HepG2 (cell line): Measurements from ENCODE around the gene TMEFF1. TPM values are rescaled to one million over a fixed set of nuclear protein-coding genes. Genes with fewer than 3 reads are reported as not detected.

Source experiments
- ARHGAP35 ChIP-seq: sonication (generic); formaldehyde crosslinking; IDR thresholded peaks from 2 replicates; pipeline ENCODE4 v1.9.0; 2022; ENCODE audit warnings: mild to moderate bottlenecking, inconsistent platforms, moderate library complexity, missing genetic modification reagents, borderline replicate concordance
- ARNT ChIP-seq: fragments of 450-650 bp; IDR thresholded peaks from 2 replicates; pipeline ENCODE4 v1.6.1; 2017
- BHLHE40 ChIP-seq: IDR thresholded peaks from 2 replicates; pipeline ENCODE4 v1.6.1; 2011; ENCODE audit warnings: low read length, improper control_type of control experiment
- BRCA1 ChIP-seq: sonication (generic); formaldehyde crosslinking; IDR thresholded peaks from 2 replicates; pipeline ENCODE4 v1.4.0; 2020; ENCODE audit warnings: missing genetic modification reagents
- BRD4 ChIP-seq: sonication (generic); formaldehyde crosslinking; IDR thresholded peaks from 2 replicates; pipeline ENCODE4 v1.4.0; 2020; ENCODE audit warnings: missing genetic modification reagents
- ELK4 ChIP-seq: sonication (generic); formaldehyde crosslinking; IDR thresholded peaks from 2 replicates; pipeline ENCODE4 v1.9.0; 2021; ENCODE audit warnings: missing genetic modification reagents, borderline replicate concordance
- GTF2F1 ChIP-seq: fragments of 150-350 bp; IDR thresholded peaks from 2 replicates; pipeline ENCODE4 v1.6.1; 2014; ENCODE audit warnings: low read length
- JUN ChIP-seq: sonication (generic); formaldehyde crosslinking; IDR thresholded peaks from 2 replicates; pipeline ENCODE4 v1.4.0; 2020; ENCODE audit warnings: mild to moderate bottlenecking, missing genetic modification reagents
- MTA1 ChIP-seq: sonication (generic); formaldehyde crosslinking; IDR thresholded peaks from 2 replicates; pipeline ENCODE4 v1.4.0; 2020; ENCODE audit warnings: missing genetic modification reagents, mild to moderate bottlenecking, borderline replicate concordance
- NAIF1 ChIP-seq: sonication (generic); formaldehyde crosslinking; IDR thresholded peaks from 2 replicates; pipeline ENCODE4 v1.5.0; 2020; ENCODE audit warnings: mild to moderate bottlenecking, missing genetic modification reagents, borderline replicate concordance
- NFYC ChIP-seq: IDR thresholded peaks from 2 replicates; pipeline ENCODE4 v1.6.1; 2016; ENCODE audit warnings: missing genetic modification reagents, missing compliant biosample characterization
- PAWR ChIP-seq: sonication (generic); formaldehyde crosslinking; IDR thresholded peaks from 2 replicates; pipeline ENCODE4 v1.4.0; 2020; ENCODE audit warnings: missing genetic modification reagents, mild to moderate bottlenecking, borderline replicate concordance
- RFX5 ChIP-seq: IDR thresholded peaks from 2 replicates; pipeline ENCODE4 v1.6.1; 2011; ENCODE audit warnings: low read depth, low read length, improper control_type of control experiment
- SMC3 ChIP-seq: IDR thresholded peaks from 2 replicates; pipeline ENCODE4 v1.6.1; 2011; ENCODE audit warnings: low read length, improper control_type of control experiment
- SNAPC2 ChIP-seq: sonication (generic); formaldehyde crosslinking; IDR thresholded peaks from 2 replicates; pipeline ENCODE4 v1.8.1; 2022; ENCODE audit warnings: mild to moderate bottlenecking, missing genetic modification reagents
- TERF1 ChIP-seq: sonication (generic); formaldehyde crosslinking; IDR thresholded peaks from 2 replicates; pipeline ENCODE4 v1.8.0; 2022; ENCODE audit warnings: mild to moderate bottlenecking, missing genetic modification reagents, moderate library complexity
- ZKSCAN5 ChIP-seq: sonication (generic); formaldehyde crosslinking; IDR thresholded peaks from 2 replicates; pipeline ENCODE4 v1.5.1; 2020; ENCODE audit warnings: mild to moderate bottlenecking, missing genetic modification reagents
- ZNF253 ChIP-seq: sonication (generic); formaldehyde crosslinking; IDR thresholded peaks from 2 replicates; pipeline ENCODE4 v1.8.0; 2022; ENCODE audit warnings: mild to moderate bottlenecking, missing genetic modification reagents, borderline replicate concordance
- ZNF670 ChIP-seq: sonication (generic); formaldehyde crosslinking; IDR thresholded peaks from 2 replicates; pipeline ENCODE4 v1.8.0; 2022; ENCODE audit warnings: mild to moderate bottlenecking, missing genetic modification reagents, borderline replicate concordance
- ZSCAN30 ChIP-seq: sonication (generic); formaldehyde crosslinking; IDR thresholded peaks from 2 replicates; pipeline ENCODE4 v1.5.0; 2020; ENCODE audit warnings: mild to moderate bottlenecking, missing genetic modification reagents
- polyA plus RNA-seq, 8 experiments: library from polyadenylated mRNA; depleted of rRNA in 3 of 8; stranded (reverse) in 7 of 8; unstranded in 1 of 8; fragments of >200 nt; fragmentation: Illumina TruSeq in 4 of 8; extraction: Trizol in 4 of 8; gene quantifications; 2 replicates each; pipeline versions ENCODE4 v1.2.1 to v1.2.3, GENCODE V29; 2011 to 2016; ENCODE audit warnings: low read depth in 4 of 8, missing spikeins in 1 of 8, mixed read lengths in 1 of 8; ENCODE audit not compliant: insufficient read depth in 1 of 8
- total RNA-seq, 5 experiments: library from RNA; depleted of rRNA; stranded (reverse); fragments of >200 nt; fragmentation: Illumina TruSeq; extraction: Trizol; gene quantifications; 2 replicates each; pipeline ENCODE4 v1.2.3, GENCODE V29; 2016; ENCODE audit warnings: low read depth in 1 of 5
- TF ChIP-seq, protein P1 (sequence below): sonication (generic); formaldehyde crosslinking; conservative IDR thresholded peaks from 2 replicates; pipeline ENCODE4 v1.4.0; 2020; ENCODE audit warnings: missing genetic modification reagents
- TF ChIP-seq, protein P2 (sequence below): sonication (generic); formaldehyde crosslinking; IDR thresholded peaks from 2 replicates; pipeline ENCODE4 v1.8.1; 2022; ENCODE audit warnings: low read depth, mild to moderate bottlenecking, missing genetic modification reagents
- TF ChIP-seq, protein P3 (sequence below): sonication (generic); formaldehyde crosslinking; IDR thresholded peaks from 2 replicates; pipeline ENCODE4 v1.8.1; 2023; ENCODE audit warnings: mild to moderate bottlenecking, moderate library complexity, missing genetic modification reagents

Gene TMEFF1
- total and polyA plus RNA-seq, 2 of the 13 experiments (the other 11 are each of a cell fraction or from before 2014, with no cell fraction given), result 0.87 to 1.9 TPM

GRCh38 chr9:100443781-100444768, 28.9 kb upstream of the TMEFF1 start (continued):
- TF ChIP-seq RFX5 (no peak), NAIF1 (CRISPR knock-in tag) (no peak), TERF1 (CRISPR knock-in tag) (no peak), BHLHE40 (no peak), ZNF253 (no peak), ELK4 (CRISPR knock-in tag) (no peak), ZNF670 (CRISPR knock-in tag) (no peak), ARHGAP35 (no peak), BRCA1 (CRISPR knock-in tag) (no peak), PAWR (CRISPR knock-in tag) (no peak), NFYC (CRISPR knock-in tag) (no peak), ZSCAN30 (CRISPR knock-in tag) (no peak), JUN (CRISPR knock-in tag) (no peak), BRD4 (no peak), ARNT (no peak), GTF2F1 (no peak), SMC3 (no peak), SNAPC2 (no peak), MTA1 (CRISPR knock-in tag) (no peak), ZKSCAN5 (CRISPR knock-in tag) (no peak)
- TF ChIP-seq, protein P1, sequence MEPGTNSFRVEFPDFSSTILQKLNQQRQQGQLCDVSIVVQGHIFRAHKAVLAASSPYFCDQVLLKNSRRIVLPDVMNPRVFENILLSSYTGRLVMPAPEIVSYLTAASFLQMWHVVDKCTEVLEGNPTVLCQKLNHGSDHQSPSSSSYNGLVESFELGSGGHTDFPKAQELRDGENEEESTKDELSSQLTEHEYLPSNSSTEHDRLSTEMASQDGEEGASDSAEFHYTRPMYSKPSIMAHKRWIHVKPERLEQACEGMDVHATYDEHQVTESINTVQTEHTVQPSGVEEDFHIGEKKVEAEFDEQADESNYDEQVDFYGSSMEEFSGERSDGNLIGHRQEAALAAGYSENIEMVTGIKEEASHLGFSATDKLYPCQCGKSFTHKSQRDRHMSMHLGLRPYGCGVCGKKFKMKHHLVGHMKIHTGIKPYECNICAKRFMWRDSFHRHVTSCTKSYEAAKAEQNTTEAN (CRISPR knock-in tag), result no peak
- TF ChIP-seq, protein P2, sequence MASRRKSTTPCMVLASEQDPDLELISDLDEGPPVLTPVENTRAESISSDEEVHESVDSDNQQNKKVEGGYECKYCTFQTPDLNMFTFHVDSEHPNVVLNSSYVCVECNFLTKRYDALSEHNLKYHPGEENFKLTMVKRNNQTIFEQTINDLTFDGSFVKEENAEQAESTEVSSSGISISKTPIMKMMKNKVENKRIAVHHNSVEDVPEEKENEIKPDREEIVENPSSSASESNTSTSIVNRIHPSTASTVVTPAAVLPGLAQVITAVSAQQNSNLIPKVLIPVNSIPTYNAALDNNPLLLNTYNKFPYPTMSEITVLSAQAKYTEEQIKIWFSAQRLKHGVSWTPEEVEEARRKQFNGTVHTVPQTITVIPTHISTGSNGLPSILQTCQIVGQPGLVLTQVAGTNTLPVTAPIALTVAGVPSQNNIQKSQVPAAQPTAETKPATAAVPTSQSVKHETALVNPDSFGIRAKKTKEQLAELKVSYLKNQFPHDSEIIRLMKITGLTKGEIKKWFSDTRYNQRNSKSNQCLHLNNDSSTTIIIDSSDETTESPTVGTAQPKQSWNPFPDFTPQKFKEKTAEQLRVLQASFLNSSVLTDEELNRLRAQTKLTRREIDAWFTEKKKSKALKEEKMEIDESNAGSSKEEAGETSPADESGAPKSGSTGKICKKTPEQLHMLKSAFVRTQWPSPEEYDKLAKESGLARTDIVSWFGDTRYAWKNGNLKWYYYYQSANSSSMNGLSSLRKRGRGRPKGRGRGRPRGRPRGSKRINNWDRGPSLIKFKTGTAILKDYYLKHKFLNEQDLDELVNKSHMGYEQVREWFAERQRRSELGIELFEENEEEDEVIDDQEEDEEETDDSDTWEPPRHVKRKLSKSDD (CRISPR knock-in tag), result no peak
- TF ChIP-seq, protein P3, sequence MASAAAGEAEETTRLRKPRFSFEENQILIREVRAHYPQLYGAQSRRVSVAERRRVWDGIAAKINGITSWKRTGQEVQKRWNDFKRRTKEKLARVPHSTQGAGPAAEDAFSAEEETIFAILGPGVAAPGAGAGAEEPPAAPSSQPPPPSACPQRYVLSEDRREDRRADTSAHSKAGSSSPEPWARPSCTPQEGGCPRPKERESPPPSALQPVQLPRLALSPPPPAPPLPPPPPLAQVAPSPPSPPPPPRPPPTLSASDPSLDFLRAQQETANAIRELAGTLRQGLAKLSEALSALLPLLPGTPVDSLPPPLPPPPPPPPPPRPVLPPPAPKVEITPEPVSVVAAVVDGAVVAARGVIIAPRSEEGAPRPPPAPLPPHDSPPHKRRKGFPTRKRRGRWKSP (CRISPR knock-in tag), result peak; percentile 57; the same call in 1 of the 2 replicates
